Lower leg skin (tissue), 3 donors: Measurements from ENCODE around the gene RUNX1.

ENCODE experiments used
- CTCF ChIP-seq, 3 donors: fragments of 450-650 bp; IDR thresholded peaks; one replicate each; pipeline ENCODE4 v1.5.1; 2016; ENCODE audit warnings: antibody characterized with exemption in 3 of 3, mild to moderate bottlenecking in 3 of 3, moderate library complexity in 2 of 3
- POLR2A ChIP-seq, 2 donors: fragments of 450-650 bp; IDR thresholded peaks; one replicate each; pipeline ENCODE4 v1.6.1; 2016 to 2017; ENCODE audit warnings: antibody characterized with exemption in 2 of 2, mild to moderate bottlenecking in 1 of 2, moderate library complexity in 1 of 2

GRCh38 chr21:34881421-34881820 lies 167.7 kb downstream of the RUNX1 start:
- no peak for TF ChIP-seq POLR2A (IDR thresholded peaks at IDR 0.05)
- TF ChIP-seq CTCF (IDR thresholded peaks at IDR 0.05) = no peak
